ENCODE measurements around the gene ZDHHC20. TPM values are rescaled to one million over a fixed set of nuclear protein-coding genes. Genes with fewer than 3 reads are reported as not detected.
A peak's percentile ranks its signal among the peaks of the same experiment; 100 is the strongest.

ZDHHC20 gene
- polyA plus RNA-seq, 3 donors from 2014 or later, result 23.8 to 67.7 (median 61.3) TPM

DNA sequence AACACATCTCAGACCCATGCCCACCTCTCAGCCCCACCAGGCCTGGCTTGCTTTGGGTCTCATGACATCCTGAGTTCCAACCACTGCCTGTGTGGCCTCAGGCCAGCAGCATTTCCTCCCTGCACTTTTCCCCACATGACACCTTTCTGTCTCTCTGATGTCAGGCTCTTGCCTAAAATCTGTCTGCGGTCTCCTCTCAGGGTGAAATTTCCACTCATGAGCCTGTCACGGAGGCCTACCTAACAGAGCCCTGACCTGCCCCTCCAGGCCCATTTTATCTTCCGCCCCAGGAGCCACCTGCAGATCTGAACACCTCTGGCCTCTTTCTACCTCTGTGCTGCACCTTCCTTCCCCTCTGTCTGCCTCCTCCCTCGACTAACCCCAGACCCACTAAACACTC lies 93.5 kb downstream of the ZDHHC20 start:
- peak overlapping the region; percentile 82 to 94 (median 91) for H3K27ac Mint-ChIP-seq
- peaks cover 64% of the 10 kb centered on the region in 2 donors for H3K4me1 Mint-ChIP-seq
- peak; percentile 81 to 84 (median 84) for DNase-seq
- H3K4me3 Mint-ChIP-seq, result peak overlapping the region; percentile 14 to 69 (median 58)
- no peaks in the 10 kb centered on the region for H3K36me3 Mint-ChIP-seq
- H3K9me3 Mint-ChIP-seq, result no peaks in the 10 kb centered on the region
- H3K27me3 Mint-ChIP-seq (ENCODE audit: low read depth in 3 of 3), result peaks cover 5 to 10% (median 7%) of the 10 kb centered on the region in 3 donors

DNA sequence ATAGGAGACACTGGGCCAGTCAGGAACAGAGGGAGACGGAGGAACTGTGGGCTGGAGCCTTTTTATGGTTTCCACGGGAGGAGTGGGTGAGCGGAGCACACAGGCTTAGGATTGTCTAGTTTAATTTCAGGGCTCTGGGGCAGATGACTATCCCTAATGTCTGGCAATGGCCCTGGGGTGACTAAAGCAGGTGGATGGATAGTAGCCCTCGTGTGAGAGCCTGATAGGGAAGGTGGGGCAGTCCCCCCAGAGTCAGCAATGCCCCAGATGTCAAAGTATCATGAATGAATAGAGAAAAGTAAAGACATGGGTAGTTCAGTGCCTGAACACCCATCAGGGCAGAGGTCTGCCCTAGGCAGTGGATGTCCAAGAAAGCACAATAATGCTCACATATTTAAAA lies 94.2 kb downstream of the ZDHHC20 start:
- DNase-seq, result no peak
- Mint-ChIP-seq H3K27me3 (ENCODE audit: low read depth in 3 of 3) (peaks cover 5 to 10% (median 5%) of the 10 kb centered on the region in 3 donors), H3K4me1 (peaks cover 62 to 64% of the 10 kb centered on the region in 2 donors), H3K36me3 (no peaks in the 10 kb centered on the region), H3K4me3 (peak overlapping the region in 4 of 5 donors; percentile 6 to 69 (median 40)), H3K27ac (peak overlapping the region; percentile 82 to 94 (median 91)), H3K9me3 (no peaks in the 10 kb centered on the region)

DNA sequence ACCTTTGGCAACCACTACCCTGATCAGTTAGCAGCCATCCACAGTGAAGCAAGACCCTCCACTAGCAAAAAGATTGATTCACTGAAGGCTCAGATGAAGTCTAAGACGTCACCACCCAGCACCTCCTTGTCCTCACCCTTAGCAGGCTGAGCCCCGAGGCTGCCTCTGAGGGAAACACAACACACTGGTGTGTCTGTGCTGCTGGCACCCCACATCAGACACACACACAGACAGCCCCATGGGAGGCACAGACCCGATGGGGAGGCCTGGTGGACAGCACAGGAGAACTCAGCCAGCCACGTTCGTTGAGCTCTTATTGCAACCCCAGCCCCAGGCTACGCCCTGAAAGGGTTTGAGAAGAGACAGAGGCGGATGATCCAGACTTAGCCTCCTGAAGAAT lies 94.7 kb downstream of the ZDHHC20 start:
- Mint-ChIP-seq H3K27ac (peak overlapping the region; percentile 82 to 94 (median 91)), H3K27me3 (ENCODE audit: low read depth in 3 of 3) (peaks cover 5 to 10% (median 5%) of the 10 kb centered on the region in 3 donors), H3K4me1 (peaks cover 57 to 59% of the 10 kb centered on the region in 2 donors), H3K36me3 (no peaks in the 10 kb centered on the region), H3K4me3 (peak overlapping the region in 1 of 5 donors; percentile 19), H3K9me3 (no peaks in the 10 kb centered on the region)
- no peak for DNase-seq

DNA sequence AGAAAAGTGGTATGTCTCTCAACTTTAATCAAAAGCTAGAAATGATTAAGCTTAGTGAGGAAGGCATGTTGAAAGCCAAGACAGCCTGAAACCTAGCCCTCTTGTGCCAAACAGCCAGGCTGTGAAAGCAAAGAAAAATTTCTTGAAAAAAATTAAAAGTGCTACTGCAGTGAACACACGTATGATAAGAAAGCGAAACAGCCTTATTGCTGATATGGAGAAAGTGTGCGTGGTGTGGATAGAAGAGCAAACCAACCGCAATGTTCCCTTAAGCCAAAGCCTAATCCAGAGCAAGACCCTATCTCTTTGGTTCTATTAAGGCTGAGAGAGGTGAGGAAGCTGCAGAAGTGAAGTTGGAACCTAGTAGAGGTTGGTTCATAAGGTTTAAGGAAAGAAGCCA lies 96.4 kb downstream of the ZDHHC20 start:
- H3K4me1 Mint-ChIP-seq, result peaks cover 41 to 43% of the 10 kb centered on the region in 2 donors

DNA sequence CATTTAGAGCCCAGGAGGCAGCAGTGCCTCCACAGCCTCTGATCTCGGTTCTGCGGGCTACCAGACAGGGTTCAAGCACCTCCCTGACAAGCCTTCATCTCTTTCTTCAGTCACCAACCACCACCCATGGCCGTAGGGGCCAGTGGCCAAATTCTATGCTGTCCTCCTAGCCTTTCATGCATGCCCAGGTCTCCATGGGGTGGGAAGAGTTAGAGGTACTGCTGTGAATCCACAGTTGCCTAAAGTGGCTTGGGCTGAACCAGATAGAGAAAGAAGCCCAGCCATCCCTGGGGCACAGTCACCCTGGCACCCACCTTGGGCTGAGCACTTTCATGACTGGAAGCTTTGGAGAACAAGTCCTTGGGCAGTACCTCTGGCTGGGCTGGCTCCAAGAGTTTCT lies 97.4 kb downstream of the ZDHHC20 start:
- no peaks in the 10 kb centered on the region for H3K9me3 Mint-ChIP-seq
- H3K36me3 Mint-ChIP-seq, result peaks cover 5% of the 10 kb centered on the region in 3 donors
- H3K27ac Mint-ChIP-seq, result no peak overlapping the region
- H3K27me3 Mint-ChIP-seq (ENCODE audit: low read depth in 3 of 3), result peaks cover 5 to 10% (median 6%) of the 10 kb centered on the region in 3 donors
- peaks cover 30 to 32% of the 10 kb centered on the region in 2 donors for H3K4me1 Mint-ChIP-seq
- DNase-seq, result no peak
- H3K4me3 Mint-ChIP-seq, result no peak overlapping the region

More for the DNA sequence above, 96.4 kb downstream of the ZDHHC20 start:
- H3K27me3 Mint-ChIP-seq (ENCODE audit: low read depth in 3 of 3), result peaks cover 5 to 10% (median 6%) of the 10 kb centered on the region in 3 donors
- peak overlapping the region in 2 of 6 donors; percentile 23 to 26 for H3K27ac Mint-ChIP-seq
- H3K4me3 Mint-ChIP-seq, result no peak overlapping the region
- H3K36me3 Mint-ChIP-seq, result peaks cover 2 to 5% (median 2%) of the 10 kb centered on the region in 3 donors
- no peak for DNase-seq
- H3K9me3 Mint-ChIP-seq, result no peaks in the 10 kb centered on the region

DNA sequence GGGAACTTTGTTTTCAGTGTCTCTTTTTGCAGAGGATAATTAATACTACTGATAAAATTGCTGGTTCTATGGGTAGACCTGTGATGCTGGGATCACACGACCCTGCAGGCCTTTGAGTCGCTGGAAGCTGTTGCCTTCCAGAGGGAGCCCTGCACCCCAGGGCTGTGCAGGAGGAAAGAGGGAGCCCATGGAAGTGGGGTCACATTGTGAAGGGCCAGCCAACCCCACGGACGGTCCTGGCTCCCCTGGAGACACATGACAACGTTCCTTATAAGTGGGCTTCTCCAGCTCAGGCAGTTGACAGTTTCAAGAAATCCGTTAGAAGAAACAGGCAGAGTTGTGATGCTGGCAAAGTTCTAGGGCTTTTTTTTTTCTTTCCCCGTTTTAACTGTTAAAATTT lies 98.0 kb downstream of the ZDHHC20 start:
- no peak overlapping the region for H3K4me3 Mint-ChIP-seq
- H3K27ac Mint-ChIP-seq, result peak overlapping the region in 1 of 6 donors; percentile 13
- H3K36me3 Mint-ChIP-seq, result peaks cover 5% of the 10 kb centered on the region in 3 donors
- H3K4me1 Mint-ChIP-seq, result peaks cover 24 to 27% of the 10 kb centered on the region in 2 donors
- H3K27me3 Mint-ChIP-seq (ENCODE audit: low read depth in 3 of 3), result peaks cover 5 to 10% (median 6%) of the 10 kb centered on the region in 3 donors
- H3K9me3 Mint-ChIP-seq, result no peaks in the 10 kb centered on the region
- no peak for DNase-seq

DNA sequence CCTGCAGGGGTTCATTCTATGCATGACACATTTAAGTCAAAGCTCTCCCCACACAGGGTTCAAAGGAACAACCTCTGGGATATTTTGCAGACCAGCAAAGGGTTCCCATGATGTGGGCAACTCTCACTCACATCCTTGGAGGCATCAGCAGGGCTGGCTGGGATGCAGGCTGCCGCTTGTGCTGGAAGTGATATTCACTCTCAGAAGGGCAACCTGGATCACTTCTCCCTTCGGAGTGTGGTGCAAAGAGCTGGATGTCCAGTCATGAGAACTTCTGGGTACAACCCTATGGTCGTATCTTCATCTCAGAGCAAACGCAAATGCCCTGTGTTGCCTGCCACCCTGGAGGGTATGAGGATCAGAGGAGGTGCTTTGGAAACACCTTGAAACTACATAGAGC lies 98.6 kb downstream of the ZDHHC20 start:
- peaks cover 2 to 10% (median 4%) of the 10 kb centered on the region in 3 donors for H3K27me3 Mint-ChIP-seq (ENCODE audit: low read depth in 3 of 3)
- H3K4me3 Mint-ChIP-seq, result no peak overlapping the region
- peaks cover 5% of the 10 kb centered on the region in 3 donors for H3K36me3 Mint-ChIP-seq
- peaks cover 18 to 20% of the 10 kb centered on the region in 2 donors for H3K4me1 Mint-ChIP-seq
- H3K27ac Mint-ChIP-seq, result no peak overlapping the region
- no peak for DNase-seq
- H3K9me3 Mint-ChIP-seq, result no peaks in the 10 kb centered on the region

DNA sequence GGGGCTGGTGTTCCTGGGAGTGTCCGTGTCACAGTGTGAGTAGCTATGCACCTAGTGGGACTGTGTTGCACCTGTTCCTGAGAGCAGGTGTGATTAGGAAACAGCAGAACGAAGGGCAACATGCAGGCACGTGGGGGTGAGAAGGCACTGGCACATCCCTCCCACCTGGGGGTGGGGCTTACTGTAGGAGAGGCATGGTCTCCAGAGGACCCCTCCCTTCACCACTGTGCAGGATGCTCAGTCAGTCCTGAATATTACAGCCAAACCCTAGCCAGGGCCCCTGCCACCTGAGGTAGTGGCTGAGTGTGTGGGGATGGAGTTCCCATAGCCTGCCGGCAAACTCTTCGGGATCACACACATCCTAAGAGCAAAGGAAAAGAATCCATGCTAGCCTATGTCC lies 99.2 kb downstream of the ZDHHC20 start:
- Mint-ChIP-seq H3K4me3 (no peak overlapping the region), H3K27ac (no peak overlapping the region), H3K27me3 (ENCODE audit: low read depth in 3 of 3) (peaks cover 2 to 6% (median 4%) of the 10 kb centered on the region in 3 donors), H3K36me3 (peaks cover 5% of the 10 kb centered on the region in 3 donors), H3K9me3 (no peaks in the 10 kb centered on the region), H3K4me1 (peaks cover 12 to 14% of the 10 kb centered on the region in 2 donors)
- no peak for DNase-seq

DNA sequence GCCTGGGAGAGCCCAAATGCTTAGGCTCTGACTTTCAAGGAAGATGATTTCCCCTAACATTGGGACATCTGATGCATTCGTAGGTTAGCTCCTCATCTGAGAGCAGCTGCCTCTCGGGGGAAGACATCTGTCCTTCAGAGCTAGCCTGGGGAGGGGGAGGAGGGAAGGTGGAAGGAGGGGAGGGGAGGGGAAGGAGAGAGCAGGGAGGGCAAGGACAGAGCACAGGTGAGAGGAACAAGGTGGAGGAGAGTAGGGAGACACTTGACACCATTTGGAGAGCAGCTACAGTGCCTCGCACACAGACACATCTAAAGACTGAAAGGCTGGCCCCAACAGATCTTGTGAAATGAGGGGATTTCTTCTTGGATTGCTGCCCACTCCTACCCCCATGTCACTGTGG lies 103.8 kb downstream of the ZDHHC20 start:
- no peak overlapping the region for H3K27ac Mint-ChIP-seq
- H3K4me1 Mint-ChIP-seq, result no peaks in the 10 kb centered on the region
- no peak overlapping the region for H3K4me3 Mint-ChIP-seq
- H3K36me3 Mint-ChIP-seq, result peaks cover 5 to 19% (median 16%) of the 10 kb centered on the region in 3 donors
- H3K9me3 Mint-ChIP-seq, result peaks cover 0 to 5% (median 0%) of the 10 kb centered on the region in 6 donors
- no peak for DNase-seq
- H3K27me3 Mint-ChIP-seq (ENCODE audit: low read depth in 3 of 3), result peaks cover 2% of the 10 kb centered on the region in 3 donors

DNA sequence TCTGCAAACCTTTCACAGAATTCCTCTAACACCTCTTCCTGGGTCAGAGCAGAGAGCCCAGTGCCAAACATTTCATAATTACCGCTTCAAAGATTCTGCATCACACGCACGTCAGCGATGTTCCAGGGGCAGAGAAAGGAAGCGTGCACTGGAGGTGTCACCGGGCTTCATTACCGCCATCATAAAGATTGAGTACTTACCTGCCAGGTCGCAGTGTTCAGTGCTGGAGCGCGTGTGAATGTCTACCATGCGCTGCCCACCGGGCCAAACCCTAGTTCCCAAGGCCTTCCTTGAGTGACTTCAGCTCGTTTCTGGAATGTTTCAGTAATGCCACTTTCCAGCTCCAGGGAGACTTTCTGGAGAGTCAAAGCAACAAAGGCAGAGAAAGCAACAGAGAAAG lies 104.4 kb downstream of the ZDHHC20 start:
- Mint-ChIP-seq H3K36me3 (peaks cover 5 to 19% (median 16%) of the 10 kb centered on the region in 3 donors), H3K27me3 (ENCODE audit: low read depth in 3 of 3) (peaks cover 2% of the 10 kb centered on the region in 3 donors), H3K9me3 (peaks cover 0 to 5% (median 0%) of the 10 kb centered on the region in 6 donors), H3K4me1 (no peaks in the 10 kb centered on the region), H3K4me3 (no peak overlapping the region), H3K27ac (no peak overlapping the region)
- no peak for DNase-seq

DNA sequence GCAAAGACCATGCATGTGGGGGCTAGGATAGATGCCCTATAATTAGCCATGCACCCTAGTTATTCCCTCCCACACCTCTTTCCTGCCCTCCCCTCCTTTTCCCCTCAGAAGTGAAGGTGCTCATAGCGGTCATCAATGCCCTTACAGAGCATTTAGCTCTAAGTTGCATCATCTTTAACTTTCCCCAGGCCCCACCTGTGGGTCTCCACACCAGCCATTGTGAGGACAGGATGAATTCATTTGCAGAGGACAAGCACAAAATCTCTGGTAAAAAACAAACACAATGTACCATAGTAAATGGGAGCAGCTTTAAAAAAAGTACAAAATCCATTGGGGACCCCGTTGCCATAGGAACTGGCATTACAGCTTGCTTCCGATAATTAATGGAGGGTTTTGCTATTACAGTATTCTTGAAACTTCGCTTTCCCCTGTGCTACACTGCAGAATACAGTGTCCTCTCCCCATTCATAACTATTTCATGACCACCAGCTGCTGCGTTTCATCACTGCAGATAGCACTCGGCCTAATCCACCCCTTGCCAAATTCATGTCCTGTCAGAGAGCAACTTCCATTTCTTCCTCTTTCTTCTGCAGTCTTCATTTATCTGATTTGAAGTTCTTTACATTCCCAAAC lies 110.5 kb downstream of the ZDHHC20 start:
- H3K4me3 Mint-ChIP-seq, result no peak overlapping the region
- no peaks in the 10 kb centered on the region for H3K9me3 Mint-ChIP-seq
- H3K27ac Mint-ChIP-seq, result no peak overlapping the region

DNA sequence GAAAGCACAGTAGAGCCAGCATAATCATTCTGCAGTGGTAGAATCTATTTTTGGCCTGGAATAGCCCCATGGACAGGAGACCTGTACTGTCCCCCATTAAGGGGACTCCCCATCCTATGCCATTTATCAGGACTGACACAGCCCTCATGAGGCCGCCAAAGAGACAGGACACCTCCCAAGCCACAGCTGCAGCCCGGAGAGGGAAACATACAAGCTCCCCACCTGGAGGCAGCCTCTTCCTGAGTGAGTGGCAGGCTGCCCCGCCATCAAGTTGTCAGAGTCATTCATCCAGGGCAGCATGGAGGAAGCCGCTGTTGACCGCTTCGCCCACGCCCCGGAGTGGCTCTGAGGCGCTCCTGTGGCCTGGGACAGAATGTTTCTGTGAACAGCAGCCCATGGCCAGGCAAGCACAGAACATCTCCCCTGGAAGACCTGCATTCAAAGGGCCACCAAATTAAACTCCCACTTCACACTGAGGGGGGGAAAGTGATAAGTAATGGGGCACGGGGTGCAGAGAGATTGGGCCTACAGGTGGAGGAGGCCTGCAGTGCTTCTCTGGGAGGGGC lies 111.3 kb downstream of the ZDHHC20 start:
- H3K9me3 Mint-ChIP-seq, result no peaks in the 10 kb centered on the region
- no peak overlapping the region for H3K27ac Mint-ChIP-seq
- no peak overlapping the region for H3K4me3 Mint-ChIP-seq
- H3K27me3 Mint-ChIP-seq (ENCODE audit: low read depth in 3 of 3), result peaks cover 0 to 3% (median 2%) of the 10 kb centered on the region in 3 donors
- DNase-seq, result no peak
- H3K36me3 Mint-ChIP-seq, result no peaks in the 10 kb centered on the region
- H3K4me1 Mint-ChIP-seq, result peaks cover 25% of the 10 kb centered on the region in 2 donors

More for the DNA sequence above, 110.5 kb downstream of the ZDHHC20 start:
- Mint-ChIP-seq H3K36me3 (peaks cover 0 to 4% (median 4%) of the 10 kb centered on the region in 3 donors), H3K4me1 (peaks cover 19 to 21% of the 10 kb centered on the region in 2 donors), H3K27me3 (ENCODE audit: low read depth in 3 of 3) (peaks cover 0 to 5% (median 2%) of the 10 kb centered on the region in 3 donors)
- DNase-seq, result no peak

DNA sequence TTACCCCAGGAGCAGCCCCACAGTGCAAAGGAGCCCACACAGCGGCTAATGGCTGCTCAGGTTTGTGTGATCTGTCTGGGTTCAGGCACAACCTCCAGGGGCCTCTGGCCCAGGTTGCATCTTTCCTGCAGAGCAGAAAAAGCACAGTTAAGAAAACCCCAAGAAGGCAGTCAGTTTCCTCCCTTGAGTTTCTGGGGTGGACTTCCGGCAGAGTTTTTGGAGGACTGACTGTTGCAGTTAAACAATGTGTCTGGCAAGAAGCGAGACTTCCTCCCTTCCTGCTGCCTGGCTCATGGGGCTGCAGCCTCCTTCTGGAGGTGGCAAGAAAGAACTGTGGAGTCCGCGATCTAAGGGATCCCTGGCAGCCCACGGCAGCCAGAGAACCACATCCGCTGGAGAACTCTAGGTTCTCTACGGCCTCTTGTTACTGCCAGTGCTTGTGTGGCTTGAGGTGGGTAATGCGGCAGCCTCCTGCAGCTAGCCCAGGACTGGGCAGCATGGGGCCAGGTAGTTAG lies 114.4 kb downstream of the ZDHHC20 start:
- DNase-seq, result peak; percentile 48 to 56 (median 53)
- Mint-ChIP-seq H3K27ac (peak overlapping the region; percentile 83 to 94 (median 88)), H3K9me3 (no peaks in the 10 kb centered on the region), H3K27me3 (ENCODE audit: low read depth in 3 of 3) (peaks cover 0 to 3% (median 0%) of the 10 kb centered on the region in 3 donors), H3K4me3 (peak overlapping the region; percentile 64 to 83 (median 75)), H3K36me3 (no peaks in the 10 kb centered on the region), H3K4me1 (peaks cover 25 to 26% of the 10 kb centered on the region in 2 donors)

DNA sequence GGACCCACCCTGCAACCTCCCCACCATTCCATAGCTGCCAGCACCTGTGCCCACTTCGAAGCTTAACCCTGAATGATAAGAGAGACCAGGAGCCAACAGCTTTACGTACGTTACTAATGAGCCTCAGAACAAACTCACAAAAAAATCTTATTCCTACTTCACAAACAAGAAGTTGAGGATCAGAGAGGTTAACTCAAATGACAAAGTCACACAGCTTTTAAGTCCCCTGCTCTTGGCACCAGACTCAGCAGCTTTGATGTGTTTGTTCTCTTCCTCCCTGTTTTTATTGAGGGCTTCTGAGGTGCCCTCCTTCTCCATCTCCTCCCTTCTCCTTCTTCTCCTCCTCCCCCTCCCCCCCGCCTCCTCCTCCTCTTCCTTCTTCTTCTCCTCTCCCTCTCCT lies 115.4 kb downstream of the ZDHHC20 start:
- Mint-ChIP-seq H3K27me3 (ENCODE audit: low read depth in 3 of 3) (peaks cover 0 to 3% (median 0%) of the 10 kb centered on the region in 3 donors), H3K27ac (peak overlapping the region; percentile 14 to 94 (median 88)), H3K9me3 (no peaks in the 10 kb centered on the region), H3K36me3 (no peaks in the 10 kb centered on the region), H3K4me3 (peak overlapping the region in 3 of 5 donors; percentile 38 to 76 (median 65)), H3K4me1 (peaks cover 25 to 26% of the 10 kb centered on the region in 2 donors)
- no peak for DNase-seq

Measured in immature natural killer cell (primary cell).